KMS-11 (cell line): ENCODE data around the gene TVP23A.
"Not testable (repeated sequence)": the region's sequence is repeated elsewhere in the genome, so short reads cannot be mapped to it uniquely, and the experiment has no call there.

Experiments
- H2AFZ ChIP-seq: fragments of 200-600 bp; sonication (generic); 2 replicates; pipeline ENCODE4 v1.6.1; 2016; ENCODE audit warnings: antibody characterized with exemption, mixed run types, low read depth
- H3K27ac ChIP-seq: fragments of 200-600 bp; sonication (generic); 2 replicates; pipeline ENCODE4 v1.6.1; 2016; ENCODE audit warnings: mild to moderate bottlenecking, mixed run types
- H3K27me3 ChIP-seq: fragments of 200-600 bp; sonication (generic); 2 replicates; pipeline ENCODE4 v1.6.1; 2017; ENCODE audit warnings: mild to moderate bottlenecking, low read depth, mixed run types, moderate library complexity; ENCODE audit not compliant: insufficient read depth
- H3K36me3 ChIP-seq: fragments of 200-600 bp; sonication (generic); 2 replicates; pipeline ENCODE4 v1.6.1; 2017; ENCODE audit warnings: mild to moderate bottlenecking, mixed run types; ENCODE audit not compliant: insufficient read depth
- H3K4me1 ChIP-seq: fragments of 200-600 bp; sonication (generic); 2 replicates; pipeline ENCODE4 v1.6.1; 2016; ENCODE audit warnings: mild to moderate bottlenecking, low read depth, mixed run types; ENCODE audit not compliant: poor library complexity, severe bottlenecking
- H3K4me2 ChIP-seq: fragments of 200-600 bp; sonication (generic); 2 replicates; pipeline ENCODE4 v1.7.0; 2016; ENCODE audit warnings: mild to moderate bottlenecking, mixed run types
- H3K4me3 ChIP-seq: fragments of 200-600 bp; sonication (generic); IDR thresholded peaks from 2 replicates; pipeline ENCODE4 v1.6.1; 2017; ENCODE audit warnings: low read depth, low read length, mixed read lengths; ENCODE audit not compliant: insufficient read depth
- H3K79me2 ChIP-seq: fragments of 200-600 bp; sonication (generic); 2 replicates; pipeline ENCODE4 v1.6.1; 2016; ENCODE audit warnings: low read depth, mixed run types; ENCODE audit not compliant: insufficient read depth
- H3K9ac ChIP-seq: fragments of 200-600 bp; sonication (generic); 2 replicates; pipeline ENCODE4 v1.6.1; 2016; ENCODE audit warnings: mild to moderate bottlenecking, mixed run types
- H4K20me1 ChIP-seq: fragments of 200-600 bp; sonication (generic); 2 replicates; pipeline ENCODE4 v1.6.1; 2016; ENCODE audit warnings: mild to moderate bottlenecking, mixed run types; ENCODE audit not compliant: insufficient read depth
- TF ChIP-seq, protein P1 (sequence below): fragments of 200-600 bp; sonication (generic); conservative IDR thresholded peaks from 2 replicates; pipeline ENCODE4 v1.6.1; 2017; ENCODE audit warnings: low read depth, mild to moderate bottlenecking, antibody characterized with exemption, low read length, moderate library complexity, mixed read lengths

Gene TVP23A

DNA sequence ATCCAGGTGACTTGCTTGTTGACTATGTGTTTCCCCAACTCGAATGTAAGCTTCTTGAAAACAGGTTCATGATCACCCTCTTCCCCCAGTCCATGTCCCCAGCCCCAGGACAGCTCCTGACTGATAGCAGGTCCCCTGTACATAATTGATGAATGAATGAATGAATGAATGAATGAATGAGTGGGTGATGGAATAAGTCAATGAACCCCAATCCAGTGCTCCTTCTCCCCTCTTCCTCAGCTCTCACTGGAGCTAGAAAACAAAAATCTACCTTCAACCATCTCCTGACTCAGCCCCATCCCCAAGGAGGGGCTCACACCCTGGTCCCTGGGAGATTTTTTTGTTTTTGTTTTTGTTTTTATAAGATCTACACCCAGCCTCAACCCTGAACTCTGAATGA lies 16.2 kb upstream of the TVP23A start:
- TF ChIP-seq, protein P1, sequence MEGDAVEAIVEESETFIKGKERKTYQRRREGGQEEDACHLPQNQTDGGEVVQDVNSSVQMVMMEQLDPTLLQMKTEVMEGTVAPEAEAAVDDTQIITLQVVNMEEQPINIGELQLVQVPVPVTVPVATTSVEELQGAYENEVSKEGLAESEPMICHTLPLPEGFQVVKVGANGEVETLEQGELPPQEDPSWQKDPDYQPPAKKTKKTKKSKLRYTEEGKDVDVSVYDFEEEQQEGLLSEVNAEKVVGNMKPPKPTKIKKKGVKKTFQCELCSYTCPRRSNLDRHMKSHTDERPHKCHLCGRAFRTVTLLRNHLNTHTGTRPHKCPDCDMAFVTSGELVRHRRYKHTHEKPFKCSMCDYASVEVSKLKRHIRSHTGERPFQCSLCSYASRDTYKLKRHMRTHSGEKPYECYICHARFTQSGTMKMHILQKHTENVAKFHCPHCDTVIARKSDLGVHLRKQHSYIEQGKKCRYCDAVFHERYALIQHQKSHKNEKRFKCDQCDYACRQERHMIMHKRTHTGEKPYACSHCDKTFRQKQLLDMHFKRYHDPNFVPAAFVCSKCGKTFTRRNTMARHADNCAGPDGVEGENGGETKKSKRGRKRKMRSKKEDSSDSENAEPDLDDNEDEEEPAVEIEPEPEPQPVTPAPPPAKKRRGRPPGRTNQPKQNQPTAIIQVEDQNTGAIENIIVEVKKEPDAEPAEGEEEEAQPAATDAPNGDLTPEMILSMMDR = no peak
- Histone ChIP-seq H3K27me3 (no peaks in the 10 kb centered on the region), H3K9ac (no peak overlapping the region), H3K4me2 (peak overlapping the region; percentile 41), H2AFZ (no peak overlapping the region), H3K36me3 (no peaks in the 10 kb centered on the region), H3K27ac (no peak overlapping the region), H3K4me1 (peaks cover 84% of the 10 kb centered on the region), H3K4me3 (no peak overlapping the region), H3K79me2 (no peaks in the 10 kb centered on the region), H4K20me1 (no peaks in the 10 kb centered on the region)

GRCh38 chr16:10834130-10834529 lies 15.5 kb upstream of the TVP23A start:
- TF ChIP-seq, protein P1 = no peak
- Histone ChIP-seq H4K20me1 (no peaks in the 10 kb centered on the region), H3K36me3 (no peaks in the 10 kb centered on the region), H3K27ac (no peak overlapping the region), H3K4me2 (no peak overlapping the region), H3K4me3 (no peak overlapping the region), H3K4me1 (peaks cover 78% of the 10 kb centered on the region), H2AFZ (no peak overlapping the region), H3K9ac (no peak overlapping the region), H3K27me3 (no peaks in the 10 kb centered on the region), H3K79me2 (no peaks in the 10 kb centered on the region)

DNA sequence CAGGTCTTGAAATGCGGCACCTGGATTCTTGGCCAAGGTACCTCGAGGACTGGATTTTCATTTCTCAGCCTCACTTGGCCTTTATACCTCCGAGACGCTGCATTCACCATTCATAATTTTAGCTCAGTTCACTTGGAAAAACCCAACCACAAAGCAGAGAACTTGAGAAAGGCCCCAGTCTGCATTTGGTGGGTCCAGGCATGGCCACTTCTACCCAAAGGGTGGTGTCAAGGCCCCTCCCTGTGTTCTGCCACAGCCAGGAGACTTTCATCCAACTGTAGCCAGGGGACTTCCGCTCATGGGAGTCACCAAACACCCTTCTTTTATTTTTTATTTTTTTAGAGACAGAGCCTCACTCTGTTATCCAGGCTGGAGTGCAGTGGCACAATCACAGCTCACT lies 14.7 kb upstream of the TVP23A start:
- H3K79me2 ChIP-seq = no peaks in the 10 kb centered on the region
- peaks cover 71% of the 10 kb centered on the region for H3K4me1 ChIP-seq
- no peak overlapping the region for H3K27ac ChIP-seq
- no peak overlapping the region for H2AFZ ChIP-seq
- no peaks in the 10 kb centered on the region for H4K20me1 ChIP-seq
- H3K36me3 ChIP-seq = no peaks in the 10 kb centered on the region
- H3K9ac ChIP-seq = no peak overlapping the region
- TF ChIP-seq, protein P1 = no peak
- no peak overlapping the region for H3K4me3 ChIP-seq
- H3K4me2 ChIP-seq = peak overlapping the region; percentile 32; the same call in 1 of the 2 replicates
- H3K27me3 ChIP-seq = no peaks in the 10 kb centered on the region

GRCh38 chr16:10831894-10832886 lies 13.6 kb upstream of the TVP23A start:
- H3K36me3 ChIP-seq = no peaks in the 10 kb centered on the region
- no peaks in the 10 kb centered on the region for H4K20me1 ChIP-seq
- H3K4me1 ChIP-seq = peaks cover 68% of the 10 kb centered on the region
- H2AFZ ChIP-seq = no peak overlapping the region
- no peaks in the 10 kb centered on the region for H3K27me3 ChIP-seq
- no peak overlapping the region for H3K9ac ChIP-seq
- no peak overlapping the region for H3K4me3 ChIP-seq
- H3K27ac ChIP-seq = no peak overlapping the region
- H3K4me2 ChIP-seq = no peak overlapping the region
- H3K79me2 ChIP-seq = no peaks in the 10 kb centered on the region
- TF ChIP-seq, protein P1 = no peak

- H3K27me3 ChIP-seq, H3K36me3 ChIP-seq, H3K4me3 ChIP-seq, H3K79me2 ChIP-seq, H4K20me1 ChIP-seq, H3K27ac ChIP-seq, H3K4me2 ChIP-seq, H3K9ac ChIP-seq, H2AFZ ChIP-seq: not testable (repeated sequence)
- H3K4me1 ChIP-seq = peaks cover 61% of the 10 kb centered on the region
These were observed 11.6 kb upstream of the TVP23A start for GRCh38 chr16:10830240-10830639.

GRCh38 chr16:10829390-10830098 lies 10.9 kb upstream of the TVP23A start:
- H3K9ac ChIP-seq, H3K4me3 ChIP-seq, H3K4me2 ChIP-seq, H3K36me3 ChIP-seq, H3K27ac ChIP-seq, H4K20me1 ChIP-seq, H3K27me3 ChIP-seq, H2AFZ ChIP-seq, H3K79me2 ChIP-seq: not testable (repeated sequence)
- peaks cover 58% of the 10 kb centered on the region for H3K4me1 ChIP-seq
